GM15510 (cell line): Measurements from ENCODE around the gene STXBP6.

Experiments
- POLR2A ChIP-seq: IDR thresholded peaks from 3 replicates; pipeline ENCODE4 v1.6.1; 2011; ENCODE audit warnings: borderline replicate concordance; ENCODE audit not compliant: insufficient read length; ENCODE audit errors: extremely low read depth

The STXBP6 gene

DNA sequence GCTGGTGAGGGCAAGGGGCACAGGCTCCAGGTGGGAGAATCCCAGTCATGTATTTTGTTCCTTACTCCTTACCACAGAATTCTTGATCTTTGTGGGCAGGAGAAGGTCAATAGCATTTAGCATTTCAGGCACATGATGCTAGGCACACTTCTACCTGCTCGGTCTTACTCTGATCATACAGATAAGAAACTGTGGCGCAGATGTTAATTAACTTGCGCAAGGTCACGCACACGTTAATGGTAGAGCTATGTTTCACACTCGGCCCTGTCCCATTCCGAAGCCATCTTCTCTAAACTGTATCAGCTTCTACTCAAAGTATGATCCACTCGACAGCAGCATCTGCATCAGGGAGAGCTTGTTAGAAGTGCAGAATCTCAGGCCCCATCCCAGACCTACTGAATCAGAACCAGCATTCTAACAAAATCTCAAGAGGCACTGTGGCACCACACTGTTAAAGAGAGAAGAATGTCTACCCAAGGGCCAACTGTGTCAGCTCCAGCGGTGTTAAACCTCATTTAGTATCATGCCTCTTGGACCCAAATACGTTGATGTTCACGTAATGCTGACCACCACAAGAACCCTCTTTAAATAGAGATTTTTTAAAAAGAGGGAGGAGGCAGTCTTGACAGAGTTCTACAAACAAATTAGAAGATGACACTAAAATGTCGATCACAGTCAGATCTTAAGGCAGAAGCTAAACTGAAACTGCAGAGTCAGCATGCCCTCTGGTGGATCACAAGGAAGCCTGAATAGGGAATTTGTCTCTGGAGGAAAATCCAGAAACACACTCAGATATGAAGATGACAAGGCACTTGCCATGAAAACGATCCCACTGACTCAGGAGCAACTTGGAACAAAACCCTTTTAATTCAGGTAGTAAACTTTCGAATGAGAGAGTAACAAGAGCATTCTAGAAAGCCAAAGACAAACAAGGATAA lies 7.3 kb downstream of the STXBP6 start:
- no peak for TF ChIP-seq POLR2A

DNA sequence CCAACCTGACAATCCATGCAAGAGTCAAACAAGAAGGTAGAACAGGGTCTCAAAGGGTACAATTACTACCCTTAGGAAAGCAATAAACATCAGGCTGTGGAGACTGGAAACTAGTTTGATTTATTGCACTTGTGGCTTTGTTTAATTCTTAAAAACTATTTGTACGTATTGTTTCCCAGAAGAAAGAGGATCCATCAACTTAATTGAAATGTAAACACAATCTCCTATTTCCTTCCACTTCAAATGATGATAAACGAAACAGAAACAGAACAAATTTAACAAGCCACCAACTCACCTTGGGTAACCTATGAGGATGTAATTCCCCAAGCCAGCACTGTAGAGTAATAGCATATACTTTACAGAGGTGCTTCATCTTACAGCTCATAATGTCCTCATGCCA lies 8.0 kb downstream of the STXBP6 start:
- no peak for TF ChIP-seq POLR2A

DNA sequence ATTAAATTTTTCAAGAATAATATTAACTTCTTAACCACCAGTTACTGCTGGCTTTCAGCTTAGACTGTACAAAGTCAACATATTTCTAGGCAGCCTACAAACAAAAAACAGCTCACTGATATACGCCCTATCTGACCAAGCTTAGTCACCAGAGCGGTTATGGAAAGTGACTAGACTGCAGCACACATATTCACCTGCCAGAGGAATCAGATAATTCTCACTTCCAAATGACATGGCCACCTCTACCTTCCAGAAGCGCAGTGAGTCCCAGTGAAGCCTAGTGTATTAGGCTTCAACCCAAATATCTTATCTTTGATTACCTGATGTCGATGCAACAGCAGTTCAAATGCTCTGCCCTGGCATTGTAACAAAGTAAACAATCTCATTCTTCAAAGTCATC lies 8.5 kb downstream of the STXBP6 start:
- TF ChIP-seq POLR2A = no peak

DNA sequence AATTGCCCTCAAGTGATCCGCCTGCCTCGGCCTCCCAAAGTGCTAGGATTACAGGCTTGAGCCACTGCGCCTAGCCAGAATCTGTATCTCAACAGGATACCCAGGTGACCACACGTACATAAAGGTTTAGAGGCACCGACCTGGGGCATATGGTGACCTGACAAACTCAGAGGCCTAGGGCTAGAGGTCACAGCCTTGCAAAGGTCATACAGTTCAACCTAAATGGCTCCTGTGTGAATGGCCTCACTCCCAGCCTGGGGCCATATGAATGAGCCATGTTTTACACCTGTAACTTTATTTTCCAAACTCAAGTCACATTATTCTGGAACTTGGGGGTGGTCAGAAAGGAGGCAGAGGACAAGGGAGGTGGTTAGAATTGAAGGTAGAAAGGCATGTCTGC lies 10.0 kb downstream of the STXBP6 start:
- no peak for TF ChIP-seq POLR2A

DNA sequence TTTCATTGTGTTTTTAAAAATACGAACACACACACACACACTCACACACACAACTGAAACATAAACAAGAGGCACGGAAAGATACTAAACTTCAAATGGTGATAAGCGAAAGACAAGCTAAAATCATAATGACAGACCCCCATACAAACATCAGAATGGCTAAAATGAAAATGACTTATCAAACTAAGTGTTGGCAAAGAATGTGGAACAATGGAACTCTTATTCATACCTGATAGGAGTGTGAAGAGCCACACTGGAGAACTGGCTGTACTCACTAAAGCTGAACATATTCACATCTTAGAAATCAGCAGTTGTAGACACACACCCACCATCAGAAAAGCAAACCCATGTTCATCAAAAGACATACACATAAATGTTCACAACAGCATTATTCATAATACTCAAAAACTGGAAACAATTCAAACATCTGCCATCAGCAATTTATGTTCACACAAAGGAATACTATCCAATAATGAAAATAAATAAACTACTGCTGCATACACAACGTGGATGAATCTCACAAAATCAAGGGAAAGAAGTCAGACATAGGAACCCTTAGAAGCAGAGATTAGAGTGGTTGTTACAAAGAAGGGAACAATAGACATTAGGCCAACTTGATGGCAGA lies 11.8 kb downstream of the STXBP6 start:
- no peak for TF ChIP-seq POLR2A

- TF ChIP-seq POLR2A = no peak
Observed at GRCh38 chr14:25037032-25037431, 12.9 kb downstream of the STXBP6 start.

- TF ChIP-seq POLR2A = no peak
Observed at GRCh38 chr14:25034803-25035681, 14.9 kb downstream of the STXBP6 start.

- no peak for TF ChIP-seq POLR2A
Observed at GRCh38 chr14:25033358-25033757, 16.6 kb downstream of the STXBP6 start.

- TF ChIP-seq POLR2A = no peak
Observed at GRCh38 chr14:25032092-25032784, 17.7 kb downstream of the STXBP6 start.

DNA sequence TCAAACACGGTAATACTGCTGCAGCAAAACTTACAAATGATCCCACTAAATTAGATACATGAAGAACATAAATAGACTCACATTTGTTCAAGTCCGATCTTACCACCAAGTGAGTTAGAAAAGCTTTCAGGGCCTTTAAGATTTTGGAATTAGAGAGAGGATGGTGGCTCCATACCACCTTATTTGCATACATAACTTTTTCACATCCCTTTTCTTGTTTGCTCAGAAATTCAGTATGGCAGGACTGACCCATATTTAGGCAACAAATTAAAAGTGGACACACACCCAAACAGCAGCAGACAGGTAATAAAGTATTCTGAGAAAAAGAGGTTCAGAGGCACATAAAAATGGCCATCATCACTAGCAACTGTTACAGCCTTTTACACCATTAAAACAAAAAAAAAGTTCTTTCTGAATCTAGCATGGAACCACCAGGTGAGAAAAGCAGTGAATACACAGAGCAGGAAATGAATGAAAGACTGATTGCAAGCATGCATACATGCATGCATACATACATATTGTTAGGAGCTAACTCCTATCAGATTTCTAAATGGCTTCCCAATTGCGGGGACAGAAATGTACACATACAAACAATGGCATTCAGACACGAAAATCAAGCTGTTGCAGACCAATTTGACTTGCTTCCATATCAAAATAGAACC lies 23.3 kb downstream of the STXBP6 start:
- no peak for TF ChIP-seq POLR2A

- TF ChIP-seq POLR2A = no peak
Observed at GRCh38 chr14:25019892-25020291, 30.1 kb downstream of the STXBP6 start.

DNA sequence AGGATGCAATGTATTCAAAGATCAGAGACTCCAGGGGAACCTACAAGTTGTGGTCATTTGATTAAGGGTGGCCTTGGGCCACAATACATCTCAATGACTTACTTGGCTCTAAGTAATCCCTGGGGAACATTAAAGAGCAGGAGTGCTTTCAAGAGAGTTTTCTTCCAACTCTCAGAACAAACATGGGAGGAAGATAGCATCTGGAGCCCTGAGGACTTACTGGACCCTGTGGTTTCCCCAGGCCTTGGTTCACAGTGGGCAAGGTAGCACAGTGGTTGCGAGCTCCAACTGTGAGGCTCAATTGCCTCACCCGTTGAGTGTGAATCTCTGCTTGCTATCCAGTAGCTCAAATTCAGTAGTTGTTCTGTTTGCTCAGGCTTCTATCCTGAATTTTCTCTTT lies 32.4 kb downstream of the STXBP6 start:
- TF ChIP-seq POLR2A = no peak

DNA sequence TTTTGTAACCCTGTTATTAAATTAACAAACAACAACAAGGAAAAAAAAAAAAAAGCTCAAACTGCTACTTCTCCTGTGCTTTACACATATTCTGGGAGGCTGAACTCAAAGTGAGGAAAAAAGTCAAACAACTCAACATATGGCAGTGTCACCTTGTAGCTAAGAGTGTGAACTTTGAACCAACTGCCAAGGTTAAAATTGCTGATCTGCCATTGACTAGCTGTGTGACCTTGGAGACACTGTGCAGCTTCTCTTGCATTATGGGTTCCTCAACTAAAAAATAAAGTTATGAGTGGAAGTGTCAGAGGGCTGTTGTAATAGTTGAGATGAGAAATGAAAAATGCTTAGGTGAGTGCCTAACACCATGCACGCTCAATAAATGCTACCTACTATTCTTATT lies 34.2 kb downstream of the STXBP6 start:
- TF ChIP-seq POLR2A = no peak

- TF ChIP-seq POLR2A = no peak
Observed at GRCh38 chr14:25014440-25014839, 35.5 kb downstream of the STXBP6 start.
